ENCODE data around the gene GRM7.

DNA sequence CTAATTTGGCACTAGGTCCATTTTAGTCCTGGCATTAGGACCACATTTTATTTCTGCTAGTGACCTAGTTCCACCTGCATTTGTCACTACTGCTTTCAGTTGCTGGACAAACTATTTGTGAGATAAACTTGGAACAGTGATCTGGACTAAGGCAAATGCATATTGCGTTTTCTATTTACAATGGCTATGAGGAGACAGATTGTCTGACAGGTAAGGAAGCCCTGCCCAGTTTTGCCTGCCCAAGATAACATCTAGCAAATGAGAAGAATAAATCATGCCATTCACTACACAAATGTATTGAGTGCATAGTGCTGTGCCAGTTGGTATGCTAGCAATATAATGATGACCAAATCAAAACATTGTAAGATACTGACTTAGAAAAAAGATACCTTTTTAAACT lies 245.7 kb downstream of the GRM7 start:
- no peak for TF ChIP-seq EZH2 (optimal IDR thresholded peaks at IDR 0.05; ENCODE audit: low read depth, low read length)
- TF ChIP-seq, protein P1, sequence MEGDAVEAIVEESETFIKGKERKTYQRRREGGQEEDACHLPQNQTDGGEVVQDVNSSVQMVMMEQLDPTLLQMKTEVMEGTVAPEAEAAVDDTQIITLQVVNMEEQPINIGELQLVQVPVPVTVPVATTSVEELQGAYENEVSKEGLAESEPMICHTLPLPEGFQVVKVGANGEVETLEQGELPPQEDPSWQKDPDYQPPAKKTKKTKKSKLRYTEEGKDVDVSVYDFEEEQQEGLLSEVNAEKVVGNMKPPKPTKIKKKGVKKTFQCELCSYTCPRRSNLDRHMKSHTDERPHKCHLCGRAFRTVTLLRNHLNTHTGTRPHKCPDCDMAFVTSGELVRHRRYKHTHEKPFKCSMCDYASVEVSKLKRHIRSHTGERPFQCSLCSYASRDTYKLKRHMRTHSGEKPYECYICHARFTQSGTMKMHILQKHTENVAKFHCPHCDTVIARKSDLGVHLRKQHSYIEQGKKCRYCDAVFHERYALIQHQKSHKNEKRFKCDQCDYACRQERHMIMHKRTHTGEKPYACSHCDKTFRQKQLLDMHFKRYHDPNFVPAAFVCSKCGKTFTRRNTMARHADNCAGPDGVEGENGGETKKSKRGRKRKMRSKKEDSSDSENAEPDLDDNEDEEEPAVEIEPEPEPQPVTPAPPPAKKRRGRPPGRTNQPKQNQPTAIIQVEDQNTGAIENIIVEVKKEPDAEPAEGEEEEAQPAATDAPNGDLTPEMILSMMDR (IDR thresholded peaks at IDR 0.05; ENCODE audit: low read length) = no peak
- TF ChIP-seq EZH2phosphoT487 (IDR thresholded peaks at IDR 0.05; ENCODE audit: low read length) = no peak
